Stomach (tissue), 4 donors: ENCODE results near the gene PPP2R3B.

Source experiments
- POLR2A ChIP-seq, 4 donors: fragments of 450-650 bp; IDR thresholded peaks; one replicate each; pipeline ENCODE4 v1.6.1; 2016; ENCODE audit warnings: antibody characterized with exemption in 4 of 4, control low read depth in 2 of 4, mild to moderate bottlenecking in 1 of 4, moderate library complexity in 1 of 4
- POLR2AphosphoS5 ChIP-seq, 3 donors: sonication (generic); formaldehyde crosslinking; IDR thresholded peaks; one replicate each; pipeline ENCODE4 v1.6.1; 2016; ENCODE audit warnings: antibody characterized with exemption in 3 of 3
- TF ChIP-seq, protein P1 (sequence below), 7 experiments: fragments of 450-650 bp in 4 of 7; fragments of 200-600 bp in 3 of 7; sonication (generic) in 3 of 7; IDR thresholded peaks; one replicate each; pipeline ENCODE4 v1.5.1; 2016 to 2019; ENCODE audit warnings: antibody characterized with exemption in 7 of 7, control low read depth in 2 of 7, mild to moderate bottlenecking in 1 of 7

DNA sequence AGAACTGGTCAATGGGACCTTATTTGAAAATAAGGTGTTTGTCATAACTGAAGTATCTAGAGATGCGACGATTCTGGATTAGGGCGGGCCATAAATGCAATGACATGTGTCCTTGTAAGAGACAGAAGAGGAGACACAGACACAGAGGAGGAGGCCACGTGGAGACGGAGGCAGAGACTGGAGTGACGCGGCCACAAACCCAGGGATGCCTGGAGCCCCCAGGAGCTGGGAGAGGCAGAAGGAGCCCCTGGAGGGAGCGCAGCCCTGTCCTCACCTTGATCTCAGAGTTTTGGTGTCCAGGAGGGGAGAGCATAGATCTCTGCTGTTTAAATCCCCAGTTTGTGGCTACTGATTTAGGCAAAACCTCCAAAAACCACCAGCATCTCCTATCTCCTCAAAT, 73.2 kb downstream of the PPP2R3B start:
- TF ChIP-seq, protein P1, sequence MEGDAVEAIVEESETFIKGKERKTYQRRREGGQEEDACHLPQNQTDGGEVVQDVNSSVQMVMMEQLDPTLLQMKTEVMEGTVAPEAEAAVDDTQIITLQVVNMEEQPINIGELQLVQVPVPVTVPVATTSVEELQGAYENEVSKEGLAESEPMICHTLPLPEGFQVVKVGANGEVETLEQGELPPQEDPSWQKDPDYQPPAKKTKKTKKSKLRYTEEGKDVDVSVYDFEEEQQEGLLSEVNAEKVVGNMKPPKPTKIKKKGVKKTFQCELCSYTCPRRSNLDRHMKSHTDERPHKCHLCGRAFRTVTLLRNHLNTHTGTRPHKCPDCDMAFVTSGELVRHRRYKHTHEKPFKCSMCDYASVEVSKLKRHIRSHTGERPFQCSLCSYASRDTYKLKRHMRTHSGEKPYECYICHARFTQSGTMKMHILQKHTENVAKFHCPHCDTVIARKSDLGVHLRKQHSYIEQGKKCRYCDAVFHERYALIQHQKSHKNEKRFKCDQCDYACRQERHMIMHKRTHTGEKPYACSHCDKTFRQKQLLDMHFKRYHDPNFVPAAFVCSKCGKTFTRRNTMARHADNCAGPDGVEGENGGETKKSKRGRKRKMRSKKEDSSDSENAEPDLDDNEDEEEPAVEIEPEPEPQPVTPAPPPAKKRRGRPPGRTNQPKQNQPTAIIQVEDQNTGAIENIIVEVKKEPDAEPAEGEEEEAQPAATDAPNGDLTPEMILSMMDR (IDR thresholded peaks at IDR 0.05), result no peak
- TF ChIP-seq POLR2A (IDR thresholded peaks at IDR 0.05) (no peak), POLR2AphosphoS5 (IDR thresholded peaks at IDR 0.05) (no peak)
